SK-N-SH treated with all-trans-retinoic acid at 6 μM for 48 hours (cell line): Measurements from ENCODE around the gene GPHA2.

Experiments
- OSR1 ChIP-seq: fragments of 250-450 bp; sonication (Bioruptor Pico); IDR thresholded peaks from 2 replicates; pipeline ENCODE4 v1.8.0; 2022; ENCODE audit warnings: moderate library complexity, mild to moderate bottlenecking, inconsistent platforms
- ZFP30 ChIP-seq: fragments of 450-650 bp; formaldehyde crosslinking; IDR thresholded peaks from 2 replicates; pipeline ENCODE4 v1.5.0; 2022; ENCODE audit warnings: mild to moderate bottlenecking, moderate library complexity
- TF ChIP-seq, protein P1 (sequence below): fragments of 250-450 bp; sonication (Bioruptor Pico); IDR thresholded peaks from 2 replicates; pipeline ENCODE4 v1.8.0; 2020; ENCODE audit warnings: mild to moderate bottlenecking, moderate library complexity, borderline replicate concordance

DNA sequence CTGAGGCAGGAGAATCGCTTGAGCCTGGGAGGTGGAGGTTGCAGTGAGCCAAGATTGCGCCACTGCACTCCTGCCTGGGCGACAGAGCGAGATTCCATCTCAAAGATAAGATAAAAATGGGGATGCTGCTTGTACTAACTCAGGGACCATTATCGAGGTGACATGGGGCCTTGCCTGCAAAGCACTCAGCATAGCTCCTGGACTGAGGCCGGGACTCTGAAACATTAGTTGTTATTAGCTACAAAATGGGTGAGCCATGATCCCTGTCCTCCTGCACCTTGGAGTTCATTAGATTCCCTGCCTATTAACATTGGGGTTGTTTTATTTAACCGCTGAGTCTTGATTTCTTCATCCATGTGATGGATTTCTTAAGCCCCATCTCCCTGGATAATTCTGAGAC is 6.1 kb downstream of the GPHA2 start:
- TF ChIP-seq OSR1 (CRISPR knock-in tag) (no peak), ZFP30 (CRISPR knock-in tag) (no peak)
- TF ChIP-seq, protein P1, sequence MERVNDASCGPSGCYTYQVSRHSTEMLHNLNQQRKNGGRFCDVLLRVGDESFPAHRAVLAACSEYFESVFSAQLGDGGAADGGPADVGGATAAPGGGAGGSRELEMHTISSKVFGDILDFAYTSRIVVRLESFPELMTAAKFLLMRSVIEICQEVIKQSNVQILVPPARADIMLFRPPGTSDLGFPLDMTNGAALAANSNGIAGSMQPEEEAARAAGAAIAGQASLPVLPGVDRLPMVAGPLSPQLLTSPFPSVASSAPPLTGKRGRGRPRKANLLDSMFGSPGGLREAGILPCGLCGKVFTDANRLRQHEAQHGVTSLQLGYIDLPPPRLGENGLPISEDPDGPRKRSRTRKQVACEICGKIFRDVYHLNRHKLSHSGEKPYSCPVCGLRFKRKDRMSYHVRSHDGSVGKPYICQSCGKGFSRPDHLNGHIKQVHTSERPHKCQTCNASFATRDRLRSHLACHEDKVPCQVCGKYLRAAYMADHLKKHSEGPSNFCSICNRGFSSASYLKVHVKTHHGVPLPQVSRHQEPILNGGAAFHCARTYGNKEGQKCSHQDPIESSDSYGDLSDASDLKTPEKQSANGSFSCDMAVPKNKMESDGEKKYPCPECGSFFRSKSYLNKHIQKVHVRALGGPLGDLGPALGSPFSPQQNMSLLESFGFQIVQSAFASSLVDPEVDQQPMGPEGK, result no peak
